HG03066 (cell line): ENCODE data around the gene SART3.
"Not testable (repeated sequence)": the region's sequence is repeated elsewhere in the genome, so short reads cannot be mapped to it uniquely, and the experiment has no call there.

Experiments
- ATAC-seq: cut with Tn5 transposase; IDR thresholded peaks from one replicate; pipeline ENCODE4 v1.9.1; 2021; ENCODE audit warnings: low read depth; ENCODE audit not compliant: unreplicated experiment

Gene SART3

DNA sequence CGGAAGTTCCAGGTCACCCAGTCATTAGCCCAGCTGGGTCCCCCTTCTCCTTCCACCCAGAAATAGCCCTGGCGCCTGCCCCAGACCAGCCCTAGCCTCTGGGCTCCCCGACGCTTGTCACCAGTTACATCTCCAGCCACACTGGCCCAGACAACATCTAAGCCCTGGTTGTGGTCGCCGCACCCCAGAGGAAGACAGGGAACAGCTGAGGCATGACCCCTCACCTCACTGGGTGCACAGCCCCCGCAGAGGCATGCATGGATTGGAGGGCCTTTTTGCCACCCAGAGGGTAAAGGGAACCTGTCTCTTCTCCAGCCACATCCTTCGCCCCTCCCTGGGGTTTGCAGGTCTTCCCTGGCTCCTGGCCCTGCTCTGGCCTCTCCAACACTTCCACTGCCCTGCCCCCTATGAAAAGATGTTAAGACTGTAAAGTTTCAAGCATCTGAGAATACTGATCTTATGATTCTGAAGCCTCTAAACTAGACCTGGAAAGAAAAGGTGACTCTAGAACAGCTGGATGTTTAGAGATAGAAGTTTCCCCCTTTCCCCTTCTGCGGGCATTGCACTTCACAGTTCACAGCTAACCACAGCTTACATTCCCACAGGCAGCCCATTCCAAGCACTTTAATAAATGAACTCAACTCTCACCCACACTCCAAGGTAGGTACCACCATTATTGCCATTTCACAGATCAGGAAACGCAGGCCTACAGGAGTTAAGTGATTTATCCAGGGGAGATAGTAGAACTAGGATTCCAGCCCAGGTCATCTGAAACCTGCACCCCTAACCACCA, 22.2 kb upstream of the SART3 start:
- ATAC-seq: no peak

- no peak for ATAC-seq
Measured at GRCh38 chr12:108582509-108582908, 21.5 kb upstream of the SART3 start.

- ATAC-seq: no peak
Measured at GRCh38 chr12:108581311-108582227, 20.6 kb upstream of the SART3 start.

- ATAC-seq: no peak
Measured at GRCh38 chr12:108580531-108580930, 19.6 kb upstream of the SART3 start.

DNA sequence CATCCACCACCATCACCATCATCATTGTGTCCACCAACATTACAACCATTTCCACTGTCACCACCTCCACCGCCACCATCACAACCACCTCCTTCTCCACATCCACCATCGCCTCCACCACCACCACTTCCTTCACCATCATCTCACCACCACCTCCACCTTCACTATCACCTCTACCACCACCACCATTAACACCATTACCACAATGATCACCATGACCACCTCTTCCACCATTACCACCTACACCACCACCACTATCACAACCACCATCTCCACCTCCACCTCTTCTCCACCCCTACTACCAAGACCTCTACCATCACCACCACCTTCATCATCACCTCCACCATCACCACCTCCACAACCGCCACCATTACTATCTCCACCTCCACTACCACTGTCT, 17.8 kb upstream of the SART3 start:
- no peak for ATAC-seq

DNA sequence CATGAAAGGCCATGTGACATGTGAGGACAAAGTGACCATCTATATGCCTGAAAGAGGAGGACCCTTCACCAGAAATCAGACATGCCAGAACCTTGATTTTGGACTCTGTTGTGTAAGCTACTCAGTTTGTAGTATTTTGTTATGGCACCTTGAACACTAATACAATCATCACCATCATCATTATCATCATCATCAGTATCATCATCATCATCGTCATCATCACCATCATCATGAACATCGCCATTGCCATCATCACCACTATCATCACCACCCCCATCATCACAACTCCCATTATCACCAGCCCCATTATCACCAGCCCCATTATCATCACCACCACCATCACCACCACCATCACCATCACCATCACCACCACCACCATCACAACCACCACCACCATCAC, 17.3 kb upstream of the SART3 start:
- no peak for ATAC-seq

- no peak for ATAC-seq
Measured at GRCh38 chr12:108577458-108577857, 16.5 kb upstream of the SART3 start.

GRCh38 chr12:108576660-108577234, 15.8 kb upstream of the SART3 start:
- ATAC-seq: no peak

- ATAC-seq: no peak
Measured at GRCh38 chr12:108575199-108575912, 14.4 kb upstream of the SART3 start.

DNA sequence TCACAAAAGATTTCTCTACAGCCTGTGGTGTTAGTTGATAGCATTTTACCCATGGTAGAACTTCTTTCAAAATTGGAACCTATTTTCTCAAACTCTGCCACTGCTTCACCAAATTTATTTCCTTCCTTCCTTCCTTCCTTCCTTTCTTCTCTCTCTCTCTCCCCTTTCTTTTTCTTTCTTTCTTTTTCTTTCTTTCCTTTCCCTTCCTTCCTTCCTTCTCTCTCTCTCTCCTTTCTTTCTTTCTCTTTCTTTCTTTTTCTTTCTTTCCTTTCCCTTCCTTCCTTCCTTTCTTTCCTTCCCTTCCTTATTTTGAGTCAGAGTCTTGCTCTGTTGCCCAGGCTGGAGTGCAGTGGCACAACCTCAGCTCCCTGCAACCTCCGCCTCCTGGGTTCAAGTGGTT, 13.3 kb upstream of the SART3 start:
- not testable (repeated sequence) for ATAC-seq

DNA sequence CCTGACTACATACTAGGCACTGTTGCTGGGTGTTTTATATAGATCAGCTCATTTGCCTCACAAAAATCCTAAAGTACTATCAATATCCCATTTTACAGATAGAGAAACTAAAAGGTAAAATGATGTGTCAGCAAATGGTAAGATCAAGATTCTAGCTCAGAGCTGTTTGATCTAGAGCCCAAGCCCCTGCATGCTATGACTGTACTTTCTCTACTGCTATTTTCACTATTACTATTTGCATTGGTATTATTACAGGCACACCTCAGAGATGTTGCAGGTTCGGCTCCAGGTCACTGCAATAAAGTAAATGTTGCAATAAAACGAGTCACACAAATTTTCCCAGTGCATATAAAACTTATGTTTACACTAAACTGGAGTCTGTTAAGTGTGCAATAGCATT, 12.3 kb upstream of the SART3 start:
- no peak for ATAC-seq

- no peak for ATAC-seq
Measured at GRCh38 chr12:108572166-108572790, 11.3 kb upstream of the SART3 start.

DNA sequence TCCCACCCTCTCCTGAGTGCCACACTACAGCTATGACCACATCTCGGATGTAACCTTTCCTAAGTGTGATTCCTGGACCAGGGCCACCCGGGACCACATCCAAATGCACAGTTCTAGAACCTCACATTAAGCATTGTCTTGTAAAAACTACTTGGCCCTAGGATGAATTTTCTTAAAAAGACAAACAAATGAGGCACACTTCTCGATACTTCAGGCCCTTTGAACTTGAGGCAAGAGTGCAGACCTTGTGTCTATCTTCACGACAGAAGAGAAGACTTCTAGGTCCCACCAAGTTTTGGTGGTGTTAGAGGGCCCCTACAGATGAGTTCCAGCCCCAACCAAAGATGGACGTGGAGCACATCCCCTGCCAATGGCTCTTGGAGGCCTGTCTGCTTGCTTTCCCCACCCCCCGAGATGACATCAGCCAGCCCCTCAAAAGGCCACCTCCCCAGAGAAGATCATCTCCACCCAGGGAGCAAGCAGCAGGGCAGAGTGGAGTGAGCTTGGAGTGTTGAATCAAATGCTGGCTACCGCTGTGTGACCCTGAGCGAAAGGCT, 10.7 kb upstream of the SART3 start:
- no peak for ATAC-seq

- ATAC-seq: no peak
Measured at GRCh38 chr12:108570743-108571608, 10.0 kb upstream of the SART3 start.

- peak; percentile 72 for ATAC-seq
Measured at GRCh38 chr12:108568338-108569154, 7.6 kb upstream of the SART3 start.

- ATAC-seq: no peak
Measured at GRCh38 chr12:108567406-108568337, 6.7 kb upstream of the SART3 start.

- ATAC-seq: no peak
Measured at GRCh38 chr12:108566452-108566851, 5.5 kb upstream of the SART3 start.
